H1 (cell line): Measurements from ENCODE around the gene AOAH. TPM values are rescaled to one million over a fixed set of nuclear protein-coding genes. Genes with fewer than 3 reads are reported as not detected.
A peak's percentile ranks its signal among the peaks of the same experiment; 100 is the strongest.

Experiments
- CTCF ChIA-PET: fragments of 300-600 bp; sonication (Branson Sonifier 250); formaldehyde crosslinking; loops from one replicate; lab custom pipeline; 2021; ENCODE audit not compliant: partially characterized antibody; lab: Charles Lee
- POLR2A ChIA-PET: fragments of 300-600 bp; sonication (Branson Sonifier 250); formaldehyde crosslinking; loops from one replicate; lab custom pipeline; 2021; ENCODE audit warnings: inconsistent platforms; ENCODE audit not compliant: partially characterized antibody; lab: Charles Lee
- DNase-seq, 2 experiments: peaks; one replicate each; pipeline versions ENCODE4 v3.0.0 to v3.0.0-alpha.2; 2010 to 2022; ENCODE audit warnings: low spot score in 2 of 2, low read depth in 1 of 2, mixed read lengths in 1 of 2
- FAIRE-seq: peaks from 2 replicates; lab custom pipeline; 2011; peaks lifted over from hg19 to GRCh38; lab: Jason Lieb, UNC
- H2AFZ ChIP-seq: 2 replicates; pipeline ENCODE4 v1.8.1; 2012; ENCODE audit warnings: low read length, inconsistent platforms
- H2AK5ac ChIP-seq: 2 replicates; pipeline ENCODE4 v1.6.1; 2013; ENCODE audit warnings: low read depth, low read length
- H2BK120ac ChIP-seq: replicated peaks from 2 replicates; pipeline ENCODE3; 2013; ENCODE audit warnings: low read depth, low read length, inconsistent platforms
- H2BK12ac ChIP-seq: 2 replicates; pipeline ENCODE4 v1.6.1; 2013; ENCODE audit warnings: low read depth, low read length
- H2BK15ac ChIP-seq: 2 replicates; pipeline ENCODE4 v1.6.1; 2013; ENCODE audit warnings: low read length
- H2BK20ac ChIP-seq: 2 replicates; pipeline ENCODE4 v1.6.1; 2013; ENCODE audit warnings: low read length
- H2BK5ac ChIP-seq: 2 replicates; pipeline ENCODE4 v1.6.1; 2013; ENCODE audit warnings: low read depth, low read length
- H3K14ac ChIP-seq: 2 replicates; pipeline ENCODE4 v1.6.1; 2013; ENCODE audit warnings: inconsistent platforms; ENCODE audit not compliant: insufficient read length
- H3K18ac ChIP-seq: 2 replicates; pipeline ENCODE4 v1.6.1; 2013; ENCODE audit warnings: low read length; ENCODE audit errors: extremely low read depth
- H3K23ac ChIP-seq: 2 replicates; pipeline ENCODE4 v1.6.1; 2013; ENCODE audit warnings: inconsistent platforms; ENCODE audit not compliant: insufficient read length
- H3K23me2 ChIP-seq: 2 replicates; pipeline ENCODE4 v1.6.1; 2013; ENCODE audit warnings: low read depth, low read length
- H3K27ac ChIP-seq: 2 replicates; pipeline ENCODE4 v1.6.1; 2011; ENCODE audit warnings: low read depth, low read length, inconsistent platforms
- H3K27me3 ChIP-seq, 4 experiments: replicated peaks in 1 of 4; 1 replicate in 1 of 4; 2 replicates in 3 of 4; pipeline versions ENCODE4 v1.6.1 to v1.8.1; 2011 to 2013; ENCODE audit warnings: low read length in 3 of 4, mild to moderate bottlenecking in 3 of 4, inconsistent platforms in 2 of 4, mixed read lengths in 2 of 4, moderate library complexity in 1 of 4; ENCODE audit not compliant: control insufficient read depth in 3 of 4, insufficient read depth in 3 of 4; ENCODE audit errors: extremely low read depth in 1 of 4
- H3K36me3 ChIP-seq, 4 experiments: 2 replicates each; pipeline versions ENCODE4 v1.6.1 to v1.8.1; 2011 to 2013; ENCODE audit warnings: mild to moderate bottlenecking in 4 of 4, low read length in 3 of 4, moderate library complexity in 2 of 4, control low read depth in 1 of 4, inconsistent platforms in 1 of 4; ENCODE audit not compliant: insufficient read depth in 4 of 4, control insufficient read depth in 2 of 4
- H3K4ac ChIP-seq: replicated peaks from 2 replicates; pipeline ENCODE3; 2013; ENCODE audit warnings: low read length, low read depth, mixed read lengths, inconsistent platforms; ENCODE audit not compliant: insufficient read length
- H3K4me1 ChIP-seq, 4 experiments: replicated peaks in 1 of 4; 1 replicate in 1 of 4; 2 replicates in 3 of 4; pipeline versions ENCODE4 v1.6.1 to v1.8.1; 2011 to 2013; ENCODE audit warnings: low read length in 3 of 4, inconsistent platforms in 2 of 4, mixed read lengths in 1 of 4; ENCODE audit not compliant: insufficient read depth in 4 of 4, control insufficient read depth in 3 of 4
- H3K4me2 ChIP-seq, 2 experiments: 2 replicates each; pipeline versions ENCODE4 v1.6.1 to v1.8.1; 2011 to 2013; ENCODE audit warnings: low read depth in 2 of 2, low read length in 2 of 2, control low read depth in 1 of 2, inconsistent platforms in 1 of 2, mild to moderate bottlenecking in 1 of 2; ENCODE audit not compliant: insufficient read depth in 1 of 2
- H3K4me3 ChIP-seq, 4 experiments: fragments of 200-600, 300-600 bp in 1 of 4; sonication (generic), shearing (Covaris generic), sonication (Bioruptor Twin) in 1 of 4; 2 replicates each; pipeline versions ENCODE4 v1.5.1 to v1.8.1; 2011 to 2016; ENCODE audit warnings: low read length in 4 of 4, low read depth in 3 of 4, control low read depth in 2 of 4, inconsistent platforms in 2 of 4, mild to moderate bottlenecking in 2 of 4, mixed read lengths in 1 of 4, moderate library complexity in 1 of 4; ENCODE audit not compliant: insufficient read depth in 2 of 4; ENCODE audit errors: extremely low read depth in 1 of 4
- H3K56ac ChIP-seq: replicated peaks from 2 replicates; pipeline ENCODE3; 2013; ENCODE audit warnings: low read depth, mild to moderate bottlenecking, mixed read lengths, low read length, inconsistent platforms; ENCODE audit not compliant: insufficient read length
- H3K79me1 ChIP-seq: 2 replicates; pipeline ENCODE4 v1.6.1; 2013; ENCODE audit warnings: low read depth, low read length, control low read depth
- H3K79me2 ChIP-seq, 2 experiments: 2 replicates each; pipeline versions ENCODE4 v1.6.1 to v1.8.1; 2012 to 2013; ENCODE audit warnings: low read length in 2 of 2, mild to moderate bottlenecking in 2 of 2, inconsistent platforms in 1 of 2; ENCODE audit not compliant: insufficient read depth in 2 of 2, control insufficient read depth in 1 of 2
- H3K9ac ChIP-seq, 4 experiments: replicated peaks in 1 of 4; 1 replicate in 1 of 4; 2 replicates in 3 of 4; pipeline versions ENCODE4 v1.6.1 to v1.8.1; 2011 to 2013; ENCODE audit warnings: low read depth in 3 of 4, low read length in 3 of 4, control low read depth in 2 of 4, mild to moderate bottlenecking in 2 of 4, moderate library complexity in 2 of 4, inconsistent platforms in 1 of 4; ENCODE audit errors: extremely low read depth in 1 of 4
- H3K9me3 ChIP-seq, 2 experiments: 2 replicates each; pipeline versions ENCODE4 v1.6.1 to v1.8.1; 2012 to 2013; ENCODE audit warnings: mild to moderate bottlenecking in 2 of 2, moderate library complexity in 2 of 2, control low read depth in 1 of 2, inconsistent platforms in 1 of 2, low read depth in 1 of 2, low read length in 1 of 2, mixed read lengths in 1 of 2; ENCODE audit not compliant: insufficient read depth in 2 of 2
- H4K20me1 ChIP-seq, 2 experiments: replicated peaks in 1 of 2; 2 replicates each; pipeline versions ENCODE3 to v1.8.1; 2011 to 2013; ENCODE audit warnings: inconsistent platforms in 2 of 2, low read length in 2 of 2, mild to moderate bottlenecking in 1 of 2; ENCODE audit not compliant: insufficient read depth in 2 of 2, control insufficient read depth in 1 of 2
- H4K5ac ChIP-seq: 2 replicates; pipeline ENCODE4 v1.6.1; 2013; ENCODE audit warnings: low read length, low read depth, mixed read lengths, inconsistent platforms; ENCODE audit not compliant: insufficient read length
- H4K8ac ChIP-seq: 2 replicates; pipeline ENCODE4 v1.8.0; 2013; ENCODE audit warnings: mild to moderate bottlenecking, moderate library complexity, low read length, inconsistent platforms; ENCODE audit not compliant: insufficient read depth; ENCODE audit errors: extremely low read depth
- H4K91ac ChIP-seq: replicated peaks from 2 replicates; pipeline ENCODE3; 2013; ENCODE audit warnings: low read length, mixed read lengths, inconsistent platforms; ENCODE audit not compliant: insufficient read length
- BCL11A ChIP-seq, 2 experiments: IDR thresholded peaks; one replicate each; pipeline ENCODE4 v1.6.1; 2011; ENCODE audit warnings: low read depth in 2 of 2, low read length in 2 of 2, mild to moderate bottlenecking in 2 of 2
- CTCF ChIP-seq, 3 experiments: IDR thresholded peaks; 1 replicate in 2 of 3; 2 replicates in 1 of 3; pipeline versions ENCODE4 v1.5.1 to v1.6.1; 2011; ENCODE audit warnings: low read length in 3 of 3, mild to moderate bottlenecking in 3 of 3, inconsistent platforms in 2 of 3, low read depth in 1 of 3, moderate library complexity in 1 of 3; ENCODE audit not compliant: insufficient read depth in 1 of 3; ENCODE audit errors: control extremely low read depth in 1 of 3
- EGR1 ChIP-seq: IDR thresholded peaks from 2 replicates; pipeline ENCODE4 v1.6.1; 2011; ENCODE audit warnings: low read depth, low read length, borderline replicate concordance
- FOSL1 ChIP-seq: IDR thresholded peaks from 2 replicates; pipeline ENCODE4 v1.6.1; 2011; ENCODE audit warnings: mild to moderate bottlenecking, low read depth, low read length, moderate library complexity; ENCODE audit not compliant: insufficient read depth
- GABPA ChIP-seq: IDR thresholded peaks from 2 replicates; pipeline ENCODE4 v1.6.1; 2011; ENCODE audit warnings: mild to moderate bottlenecking, low read length, moderate library complexity, borderline replicate concordance; ENCODE audit not compliant: insufficient read depth
- HDAC6 ChIP-seq: IDR thresholded peaks from one replicate; pipeline ENCODE4 v1.7.1; 2012; ENCODE audit warnings: low read depth, mild to moderate bottlenecking, inconsistent platforms, low read length, moderate library complexity
- KDM1A ChIP-seq: fragments of 200-600, 300-600 bp; sonication (generic); IDR thresholded peaks from 2 replicates; pipeline ENCODE4 v1.7.1; 2016; ENCODE audit warnings: mild to moderate bottlenecking, low read length, borderline replicate concordance
- POLR2A ChIP-seq, 2 experiments: IDR thresholded peaks; 1 replicate in 1 of 2; 2 replicates in 1 of 2; pipeline ENCODE4 v1.6.1; 2011; ENCODE audit warnings: low read depth in 2 of 2, low read length in 2 of 2, mild to moderate bottlenecking in 2 of 2; ENCODE audit errors: control extremely low read depth in 1 of 2
- RAD21 ChIP-seq, 2 experiments: IDR thresholded peaks in 1 of 2; conservative IDR thresholded peaks in 1 of 2; 2 replicates each; pipeline ENCODE4 v1.6.1; 2011; ENCODE audit warnings: low read depth in 2 of 2, low read length in 2 of 2, improper control_type of control experiment in 1 of 2, inconsistent platforms in 1 of 2, mild to moderate bottlenecking in 1 of 2, moderate library complexity in 1 of 2
- WGBS, 2 experiments: shearing (Covaris generic) in 1 of 2; methylation state at CpG; one replicate each; pipeline versions ENCODE4 v1.1.6 to v1.1.7; 2013 to 2015; ENCODE audit warnings: low lambda C conversion rate in 2 of 2, mixed read lengths in 2 of 2, inconsistent platforms in 1 of 2, low coverage in 1 of 2, missing lambda C conversion rate in 1 of 2; ENCODE audit not compliant: insufficient replicate concordance in 2 of 2, insufficient coverage in 1 of 2, insufficient read length in 1 of 2; ENCODE audit errors: extremely low coverage in 1 of 2, missing lambda C conversion rate in 1 of 2; 5-methylcytosine and 5-hydroxymethylcytosine counted together
- polyA plus RNA-seq, 7 experiments: library from polyadenylated mRNA; depleted of rRNA in 3 of 7; stranded (reverse) in 5 of 7; unstranded in 2 of 7; fragments of >200 nt in 5 of 7; fragments of 200-250 nt in 2 of 7; gene quantifications; 1 replicate in 5 of 7; 2 replicates in 1 of 7; 4 replicates in 1 of 7; pipeline versions ENCODE4 v1.2.1 to v1.2.3, GENCODE V29; 2011 to 2013; ENCODE audit warnings: missing spikeins in 2 of 7, mixed read lengths in 2 of 7
- total RNA-seq: library from RNA; stranded (reverse); fragmentation: NEBNext Ultra II Directional; extraction: Animal tissue kit (Norgen Biotek cat#: 25700); gene quantifications from 2 replicates; pipeline ENCODE4 v1.2.1, GENCODE V29; 2021

AOAH gene
- total and polyA plus RNA-seq, 2 of the 8 experiments (the other 6 are each of a cell fraction or from before 2014, with no cell fraction given) = 0.08 TPM; not detected in 1

- WGBS, 2 experiments = 76% methylated on average over 11 of the region's 12 CpGs; no CpG with 5 or more reads in 1 of the 2 experiments
- Histone ChIP-seq H3K27ac (no peak overlapping the region), H3K4me2 (no peak overlapping the region), H3K79me1 (no peaks in the 10 kb centered on the region), H3K4ac (no peak overlapping the region), H4K8ac (0 out of 2 replicates have a peak overlapping the region, but pooled peaks have one; percentile 29), H3K23me2 (no peaks in the 10 kb centered on the region), H4K91ac (no peak overlapping the region), H3K56ac (no peak overlapping the region), H2BK20ac (no peak overlapping the region), H2AFZ (no peak overlapping the region), H3K23ac (no peak overlapping the region), H3K36me3 (no peaks in the 10 kb centered on the region), H2BK5ac (no peak overlapping the region), H3K4me3 (no peak overlapping the region), H2AK5ac (no peak overlapping the region), H2BK15ac (no peak overlapping the region), H3K18ac (no peak overlapping the region), H2BK12ac (peak overlapping the region; percentile 17; the same call in 1 of the 2 replicates), H3K9ac (no peak overlapping the region), H3K4me1 (no peaks in the 10 kb centered on the region), H3K79me2 (no peaks in the 10 kb centered on the region), H4K5ac (no peak overlapping the region), H2BK120ac (no peak overlapping the region), H3K27me3 (no peaks in the 10 kb centered on the region), H3K9me3 (no peaks in the 10 kb centered on the region), H4K20me1 (peaks cover 0 to 1% of the 10 kb centered on the region in 2 experiments), H3K14ac (no peak overlapping the region)
- ChIA-PET POLR2A (interaction anchor here (0.6 kb wide), 1 partner anchor 211 kb away, joined by 3 read pairs; no protein-coding TSS in a partner anchor), CTCF (interaction anchor here (0.5 to 9.4 kb wide), 53 partner anchors 8 to 763 kb away, joined by 3 to 75 read pairs (median 3); no protein-coding TSS in a partner anchor)
- FAIRE-seq (no peak), DNase-seq (peak in 1 of 2 experiments; percentile 89)
- TF ChIP-seq EGR1 = no peak
- peak; percentile 57 to 77 (median 71) for TF ChIP-seq CTCF (IDR thresholded peaks at IDR 0.05; ENCODE audit: control extremely low read depth in 1 of 3, insufficient read depth in 1 of 3, low read depth in 1 of 3, low read length in 3 of 3)
- TF ChIP-seq FOSL1 = no peak
- TF ChIP-seq HDAC6 = no peak
- TF ChIP-seq POLR2A (IDR thresholded peaks at IDR 0.05; ENCODE audit: control extremely low read depth in 1 of 2, low read depth in 2 of 2, low read length in 2 of 2) = no peak
- TF ChIP-seq GABPA = no peak
- TF ChIP-seq KDM1A = peak; percentile 39; the same call in 1 of the 2 replicates
- TF ChIP-seq RAD21 (IDR thresholded peaks at IDR 0.05 in 1 of 2, conservative IDR thresholded peaks at IDR 0.05 in 1 of 2; ENCODE audit: low read depth in 2 of 2, low read length in 2 of 2) = peak; percentile 90 to 93
- no peak for TF ChIP-seq BCL11A (IDR thresholded peaks at IDR 0.05; ENCODE audit: low read depth in 2 of 2, low read length in 2 of 2)
Measured at GRCh38 chr7:36473454-36474282, 250.6 kb downstream of the AOAH start.
